CD4-positive, alpha-beta T cell treated with Interleukin-12 subunit alpha and Interleukin-12 subunit beta, for 1 hour (primary cell): ENCODE measurements around the gene COL13A1.
A peak's percentile ranks its signal among the peaks of the same experiment; 100 is the strongest.

Experiments used
- DNase-seq: peaks from one replicate; pipeline ENCODE4 v3.0.0-alpha.2; 2020

COL13A1 gene

GRCh38 chr10:69976795-69977546, 175.3 kb downstream of the COL13A1 start:
- DNase-seq, result no peak

- DNase-seq, result no peak
Measured at GRCh38 chr10:69979174-69979573, 177.5 kb downstream of the COL13A1 start.

- DNase-seq, result no peak
Measured at GRCh38 chr10:69980672-69981071, 179.0 kb downstream of the COL13A1 start.

- DNase-seq, result no peak
Measured at GRCh38 chr10:69988094-69988493, 186.4 kb downstream of the COL13A1 start.

GRCh38 chr10:69991151-69991550, 189.4 kb downstream of the COL13A1 start:
- DNase-seq, result no peak

GRCh38 chr10:69994262-69994661, 192.6 kb downstream of the COL13A1 start:
- DNase-seq, result peak; percentile 27

GRCh38 chr10:69996611-69997010, 194.9 kb downstream of the COL13A1 start:
- no peak for DNase-seq

GRCh38 chr10:70000262-70000661, 198.6 kb downstream of the COL13A1 start:
- DNase-seq, result no peak

GRCh38 chr10:70007116-70007820, 205.6 kb downstream of the COL13A1 start:
- DNase-seq, result no peak
